GM19395 (cell line): ENCODE results near the gene CNN3.

Experiments used
- ATAC-seq: cut with Tn5 transposase; IDR thresholded peaks from one replicate; pipeline ENCODE4 v1.9.1; 2021; ENCODE audit warnings: mild to moderate bottlenecking, moderate library complexity; ENCODE audit not compliant: unreplicated experiment

CNN3 gene

GRCh38 chr1:94892604-94893254, 34.2 kb downstream of the CNN3 start:
- ATAC-seq: no peak

GRCh38 chr1:94888201-94888600, 38.7 kb downstream of the CNN3 start:
- no peak for ATAC-seq

- ATAC-seq: no peak
Measured at GRCh38 chr1:94887603-94888171, 39.2 kb downstream of the CNN3 start.

GRCh38 chr1:94887106-94887505, 39.8 kb downstream of the CNN3 start:
- ATAC-seq: no peak

DNA sequence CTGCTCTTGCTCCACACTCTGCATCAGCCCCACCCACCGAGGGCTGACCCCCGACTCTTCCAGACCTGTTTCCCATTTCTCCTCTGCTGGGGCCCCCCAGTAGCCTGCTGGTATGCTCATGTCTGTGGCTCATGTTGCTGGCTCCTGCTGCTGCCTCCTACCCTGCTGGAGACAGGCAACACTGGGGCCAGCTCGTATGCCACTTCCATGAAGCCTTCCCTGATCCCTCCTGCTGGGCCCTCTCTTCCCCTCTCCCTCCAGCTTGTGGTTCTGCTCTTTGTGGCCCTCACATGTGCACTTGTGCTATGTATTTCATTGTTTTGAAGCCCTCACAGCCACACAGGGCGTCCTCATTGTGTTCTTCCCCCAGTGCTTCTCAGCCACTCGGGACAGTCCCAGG, 40.5 kb downstream of the CNN3 start:
- no peak for ATAC-seq

DNA sequence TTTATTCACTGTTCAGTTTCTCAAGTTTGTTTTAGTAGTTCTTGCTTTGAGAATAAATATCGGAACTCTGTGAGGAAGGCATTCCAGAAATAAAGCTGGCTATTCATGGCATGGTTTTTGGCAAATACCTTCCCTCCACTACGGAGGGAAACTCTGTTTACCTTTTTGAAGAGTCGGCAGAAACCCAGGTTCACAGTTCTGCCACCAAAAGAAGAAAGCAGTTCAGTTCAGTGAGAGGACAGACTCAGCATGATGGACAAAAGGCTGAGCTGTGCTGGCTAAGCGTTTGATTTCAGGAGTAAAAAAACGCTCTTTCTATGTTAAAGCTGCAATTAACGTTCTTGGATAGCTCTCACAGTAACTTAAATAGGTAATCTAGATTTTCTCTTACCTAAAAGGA, 42.4 kb downstream of the CNN3 start:
- ATAC-seq: no peak

- no peak for ATAC-seq
Measured at GRCh38 chr1:94884106-94884505, 42.8 kb downstream of the CNN3 start.

DNA sequence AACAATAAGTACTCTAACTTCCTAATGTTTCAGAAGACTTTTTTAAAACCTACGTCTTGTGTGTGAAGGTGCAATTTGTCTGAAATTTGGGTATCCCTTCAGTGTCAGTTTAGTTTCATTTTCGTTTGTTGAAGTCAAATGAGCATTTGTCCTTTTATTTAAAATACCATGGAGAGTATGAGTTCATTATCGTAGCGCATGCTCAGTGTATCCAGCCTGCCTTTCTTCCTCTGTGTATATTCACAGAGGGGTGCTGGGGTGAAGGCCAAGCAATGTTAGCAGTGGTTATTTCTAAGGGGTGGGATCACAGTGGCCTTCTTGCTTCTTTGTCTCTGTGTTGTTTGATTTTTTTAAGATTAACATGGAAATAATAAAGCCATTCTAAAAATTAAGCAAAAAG, 43.2 kb downstream of the CNN3 start:
- peak; percentile 53 for ATAC-seq

- ATAC-seq: no peak
Measured at GRCh38 chr1:94878329-94878728, 48.6 kb downstream of the CNN3 start.

GRCh38 chr1:94876362-94876761, 50.5 kb downstream of the CNN3 start:
- no peak for ATAC-seq

DNA sequence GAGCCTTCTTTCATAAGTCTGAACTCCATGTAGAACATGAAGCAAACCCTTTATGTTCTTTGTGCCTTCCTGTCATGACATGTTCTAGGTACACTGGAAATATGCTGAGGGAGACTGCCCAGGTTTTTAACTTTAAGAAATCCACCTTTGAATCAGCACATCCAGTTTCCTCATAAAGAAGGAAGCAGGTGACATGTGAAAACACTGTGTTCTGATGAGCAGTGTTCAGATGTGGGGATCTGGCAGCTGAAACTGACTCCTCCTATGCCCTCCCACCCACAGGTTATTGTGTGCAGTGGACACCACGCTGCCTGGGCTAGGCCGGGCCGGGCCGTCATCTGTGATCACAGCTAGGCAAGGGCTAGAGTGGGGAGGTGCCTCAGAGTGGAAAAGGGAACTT, 51.1 kb downstream of the CNN3 start:
- no peak for ATAC-seq

DNA sequence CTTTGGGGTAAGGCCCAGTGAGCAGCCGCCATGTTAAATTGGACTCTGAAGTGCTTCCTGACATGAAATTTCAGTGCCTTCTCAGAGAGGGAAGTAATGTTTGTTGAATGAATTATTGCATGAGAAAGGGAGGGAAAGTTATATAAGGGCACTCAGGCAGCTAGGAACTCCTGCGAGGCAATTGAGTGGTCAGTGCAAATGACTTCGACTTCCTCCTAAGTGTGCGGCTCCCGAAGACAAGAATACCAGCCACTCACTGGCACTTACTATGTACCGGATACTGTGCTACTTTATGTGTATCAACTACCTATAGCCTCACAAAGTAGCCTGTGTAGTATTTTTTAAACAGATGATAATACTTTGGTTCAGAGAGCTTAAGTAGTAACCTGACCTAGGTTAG, 52.5 kb downstream of the CNN3 start:
- no peak for ATAC-seq

- no peak for ATAC-seq
Measured at GRCh38 chr1:94873520-94874351, 53.2 kb downstream of the CNN3 start.

GRCh38 chr1:94872771-94873495, 54.0 kb downstream of the CNN3 start:
- ATAC-seq: no peak

DNA sequence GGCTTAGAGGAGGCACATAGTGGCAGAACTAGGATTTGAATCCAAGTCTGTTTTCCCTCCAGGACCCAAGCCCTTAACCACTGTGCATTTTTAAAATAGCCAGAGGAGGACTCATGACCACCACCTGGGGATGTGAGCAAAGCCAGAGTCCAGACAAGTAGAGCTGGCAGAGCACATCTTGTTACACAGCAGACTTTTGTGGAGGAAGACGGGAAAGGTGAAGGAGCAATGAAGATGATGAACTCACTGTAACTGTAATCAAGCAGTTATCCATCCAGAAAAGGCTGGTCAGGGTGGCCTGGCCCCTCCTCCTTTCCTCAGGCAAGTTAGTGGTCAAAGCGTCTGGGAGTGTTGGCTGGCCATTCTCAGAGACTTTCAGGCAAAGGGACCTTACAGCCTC, 55.9 kb downstream of the CNN3 start:
- ATAC-seq: no peak

GRCh38 chr1:94866164-94866807, 60.6 kb downstream of the CNN3 start:
- ATAC-seq: no peak

DNA sequence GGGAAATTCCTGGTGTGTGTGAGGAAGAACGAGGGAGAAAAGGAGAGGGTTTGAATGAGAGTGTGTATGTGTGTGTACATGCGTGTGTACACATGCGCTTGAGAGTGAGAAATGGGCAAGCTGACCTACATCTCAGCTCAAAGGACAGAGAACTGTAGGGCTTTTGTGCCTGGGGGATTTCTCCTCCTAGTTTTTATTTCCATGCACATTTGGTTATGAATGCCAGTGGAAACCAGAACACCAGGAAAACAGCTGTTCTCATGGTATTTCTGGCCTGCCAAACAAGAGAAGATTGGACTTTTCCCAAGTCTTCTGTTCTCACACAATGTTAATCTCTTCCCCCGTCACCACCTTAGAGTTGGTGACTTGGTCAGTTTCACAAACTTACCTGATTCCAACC, 61.5 kb downstream of the CNN3 start:
- ATAC-seq: no peak

- no peak for ATAC-seq
Measured at GRCh38 chr1:94864821-94865220, 62.1 kb downstream of the CNN3 start.

- no peak for ATAC-seq
Measured at GRCh38 chr1:94863919-94864318, 63.0 kb downstream of the CNN3 start.

DNA sequence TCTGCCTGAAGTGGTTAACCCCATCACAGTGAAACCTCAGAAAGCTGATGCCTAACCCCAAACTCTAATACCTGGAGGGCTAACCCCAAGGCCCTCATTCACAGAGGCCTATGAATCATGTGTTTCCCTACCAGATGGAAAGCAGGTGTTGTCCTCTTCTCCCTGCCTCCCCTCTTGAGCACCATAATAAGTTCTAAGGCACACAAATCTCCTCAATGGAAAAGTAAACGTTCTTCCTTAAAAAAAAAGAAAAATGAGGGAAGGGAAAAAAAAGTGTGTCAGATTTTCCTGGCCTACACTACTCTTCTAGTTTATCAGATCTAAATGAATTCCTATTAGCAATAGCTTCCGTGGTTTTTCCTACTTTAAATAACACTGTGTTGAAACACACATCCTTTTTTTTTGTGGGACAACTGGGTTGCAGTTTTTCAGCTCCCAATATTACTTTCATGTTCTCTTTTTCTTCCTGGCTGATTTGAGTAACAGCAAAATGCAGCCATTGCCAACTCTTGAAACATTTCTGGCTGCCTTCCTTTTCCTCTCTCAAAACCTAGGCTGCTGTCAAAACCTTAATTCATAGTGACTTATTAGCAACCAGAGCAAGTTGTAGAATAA, 63.5 kb downstream of the CNN3 start:
- ATAC-seq: no peak

DNA sequence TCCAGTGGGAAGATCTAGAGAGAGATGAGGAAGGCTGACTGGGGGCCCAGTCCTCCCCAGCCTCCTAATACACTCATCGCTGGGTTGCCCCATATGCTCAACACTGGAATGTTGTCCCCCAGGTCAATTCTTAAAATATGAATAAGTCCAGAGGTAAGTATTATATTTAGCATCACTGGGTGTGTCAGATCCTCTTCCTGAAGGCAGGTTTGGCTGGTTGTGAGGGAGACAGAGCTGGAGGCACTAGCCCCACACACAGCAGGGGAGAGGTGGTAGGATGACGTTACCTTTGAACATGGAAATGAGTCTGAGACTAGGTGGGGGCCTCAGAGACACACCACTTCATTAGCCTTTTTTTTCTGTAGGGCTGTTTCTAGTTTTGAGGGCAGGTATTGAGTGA, 64.2 kb downstream of the CNN3 start:
- no peak for ATAC-seq
